Pancreas (tissue), 10 donors: ENCODE results near the gene DHRS13. TPM values are rescaled to one million over a fixed set of nuclear protein-coding genes. Genes with fewer than 3 reads are reported as not detected.
"Not testable (repeated sequence)": the region's sequence is repeated elsewhere in the genome, so short reads cannot be mapped to it uniquely, and the experiment has no call there.

Source experiments
- ATAC-seq, 4 donors: fragments of 200-7000 bp; cut with Tn5 transposase; one replicate each; pipeline versions ENCODE4 v1.8.0 to v1.9.1; 2020; ENCODE audit warnings: mild to moderate bottlenecking in 4 of 4, moderate library complexity in 4 of 4
- DNase-seq, 6 donors: peaks; one replicate each; pipeline ENCODE4 v3.0.0-alpha.2; 2020
- FAIRE-seq: peaks from 2 replicates; lab custom pipeline; 2012; peaks lifted over from hg19 to GRCh38; lab: Jason Lieb, UNC
- H3K27ac ChIP-seq, 4 donors: fragments of 200-600 bp; sonication (generic); 1 replicate in 3 of 4; 2 replicates in 1 of 4; pipeline versions ENCODE4 v1.5.0 to v1.8.0; 2020
- H3K27me3 ChIP-seq, 4 donors: fragments of 200-600 bp; one replicate each; pipeline ENCODE4 v1.8.0; 2021
- H3K36me3 ChIP-seq, 3 donors: fragments of 200-600 bp; sonication (generic) in 1 of 3; one replicate each; pipeline versions ENCODE4 v1.5.0 to v1.8.0; 2020 to 2021
- H3K4me1 ChIP-seq, 3 donors: fragments of 200-600 bp; one replicate each; pipeline ENCODE4 v1.8.0; 2021
- H3K4me3 ChIP-seq, 4 donors: fragments of 200-600 bp; sonication (generic) in 2 of 4; one replicate each; pipeline versions ENCODE4 v1.5.0 to v1.8.0; 2020 to 2021
- H3K9me3 ChIP-seq, 4 donors: fragments of 200-600 bp; one replicate each; pipeline ENCODE4 v1.8.0; 2021
- CTCF ChIP-seq, 4 donors: fragments of 200-600 bp; sonication (generic) in 3 of 4; IDR thresholded peaks; one replicate each; pipeline versions ENCODE4 v1.5.0 to v1.8.0; 2021; ENCODE audit warnings: antibody characterized with exemption in 4 of 4
- WGBS, 2 donors: extraction: QIAGEN DNeasy Blood & Tissue Kit; methylation state at CpG; one replicate each; pipeline ENCODE4 v1.1.7; 2013; 5-methylcytosine and 5-hydroxymethylcytosine counted together
- intact Hi-C, 3 donors: fragments of 100-400 bp; cut with DNase I; formaldehyde crosslinking; loops; one replicate each; pipeline versions ENCODE4 v1.11.1 to v1.14.2; 2022
- polyA plus RNA-seq, 2 donors: library from polyadenylated mRNA; stranded (reverse); fragments of 200-250 nt; gene quantifications; one replicate each; pipeline ENCODE4 v1.2.3, GENCODE V29; 2013
- total RNA-seq, 6 donors: library from RNA; stranded (reverse); fragmentation: NEBNext Ultra II Directional in 4 of 6; extraction: Animal tissue kit (Norgen Biotek cat#: 25700) in 4 of 6; gene quantifications; one replicate each; pipeline versions ENCODE4 v1.2.1 to v1.2.4, GENCODE V29; 2021 to 2023
- donor health status: healthy with polysubstance abuse.
- donor health status: DM: no; HTN: no; CAD: no; lungs with moderate emphysema.
- donor health status: DM: no; HTN: no; CAD: no.
- donor health status: control.
- donor health status: control.
- donor health status: Bipolar disorder and iron deficiency.
- donor health status: DM: yes; HTN: yes; CAD: no.
- donor health status: DM: no; HTN: no; CAD: no.
- donor health status: DM: no; HTN: no; CAD: no.
- donor health status: DM: yes; HTN: yes; CAD: no.

Gene DHRS13
- total and polyA plus RNA-seq, 8 donors = 2.6 to 9.8 (median 5.5) TPM

GRCh38 chr17:28878158-28878910, 24.5 kb downstream of the DHRS13 start:
- FAIRE-seq (no peak), ATAC-seq (no peak), DNase-seq (no peak)
- H3K27me3 ChIP-seq = no peaks in the 10 kb centered on the region
- TF ChIP-seq CTCF (IDR thresholded peaks at IDR 0.05) = no peak
- H3K9me3 ChIP-seq = no peaks in the 10 kb centered on the region
- H3K4me1 ChIP-seq = no peaks in the 10 kb centered on the region
- H3K4me3 ChIP-seq = no peak overlapping the region
- H3K36me3 ChIP-seq = peaks cover 0 to 41% (median 5%) of the 10 kb centered on the region in 3 donors
- WGBS, 2 donors = 84 to 88% methylated on average over 2 of the region's 2 CpGs
- intact Hi-C loops = no loop called here
- H3K27ac ChIP-seq = no peak overlapping the region

- H3K36me3 ChIP-seq = peaks cover 0 to 30% (median 4%) of the 10 kb centered on the region in 3 donors
- intact Hi-C loops, H3K27ac ChIP-seq, H3K9me3 ChIP-seq, ATAC-seq, FAIRE-seq, H3K4me3 ChIP-seq, H3K4me1 ChIP-seq, H3K27me3 ChIP-seq: not testable (repeated sequence)
- peak in 1 of 6 donors; percentile 0 for DNase-seq
- 93 to 95% methylated on average over 6 of the region's 6 CpGs for WGBS, 2 donors
Observed at GRCh38 chr17:28877150-28877711, 25.6 kb downstream of the DHRS13 start.

GRCh38 chr17:28875848-28876550, 26.9 kb downstream of the DHRS13 start:
- Histone ChIP-seq H3K4me3 (no peak overlapping the region), H3K36me3 (peaks cover 0 to 17% (median 0%) of the 10 kb centered on the region in 3 donors), H3K4me1 (no peaks in the 10 kb centered on the region), H3K27me3 (no peaks in the 10 kb centered on the region), H3K9me3 (no peaks in the 10 kb centered on the region), H3K27ac (no peak overlapping the region)
- TF ChIP-seq CTCF (IDR thresholded peaks at IDR 0.05) = no peak
- ATAC-seq (no peak), FAIRE-seq (no peak), DNase-seq (peak in 1 of 6 donors; percentile 14)
- WGBS, 2 donors = 32 to 46% methylated on average over 1 of the region's 1 CpG
- intact Hi-C loops = no loop called here

- no peak overlapping the region for H3K27ac ChIP-seq
- ATAC-seq (no peak), FAIRE-seq (no peak), DNase-seq (no peak)
- no peak for TF ChIP-seq CTCF (IDR thresholded peaks at IDR 0.05)
- H3K4me1 ChIP-seq = no peaks in the 10 kb centered on the region
- peaks cover 0 to 5% (median 0%) of the 10 kb centered on the region in 3 donors for H3K36me3 ChIP-seq
- H3K4me3 ChIP-seq = no peak overlapping the region
- intact Hi-C loops = no loop called here
- H3K27me3 ChIP-seq = no peaks in the 10 kb centered on the region
- WGBS, 2 donors = 80 to 83% methylated on average over 3 of the region's 3 CpGs
- no peaks in the 10 kb centered on the region for H3K9me3 ChIP-seq
Observed at GRCh38 chr17:28874750-28875149, 28.1 kb downstream of the DHRS13 start.

- no peak for DNase-seq
- Histone ChIP-seq H3K27me3 (no peaks in the 10 kb centered on the region), H3K27ac (no peak overlapping the region), H3K9me3 (no peaks in the 10 kb centered on the region), H3K4me3 (no peak overlapping the region), H3K36me3 (no peaks in the 10 kb centered on the region), H3K4me1 (no peaks in the 10 kb centered on the region)
- intact Hi-C loops = no loop called here
- no peak for ATAC-seq
- no peak for TF ChIP-seq CTCF (IDR thresholded peaks at IDR 0.05)
- WGBS, 2 donors = 84 to 90% methylated on average over 7 of the region's 7 CpGs
- no peak for FAIRE-seq
Observed at GRCh38 chr17:28873839-28874238, 29.0 kb downstream of the DHRS13 start.
